K562 (cell line): Measurements from ENCODE around the gene SERBP1. TPM values are rescaled to one million over a fixed set of nuclear protein-coding genes. Genes with fewer than 3 reads are reported as not detected.

Source experiments
- ATAC-seq: fragments of 200-7000 bp; cut with Tn5 transposase; 3 replicates; pipeline ENCODE4 v1.9.1; 2020; ENCODE audit warnings: moderate library complexity
- BruUV-seq: library from RNA; stranded (reverse); fragments of 400-500 nt; replicated peaks from 2 replicates; lab custom pipeline; 2021; lab: Mats Ljungman, UMichigan
- CTCF ChIA-PET: fragments of 300-600 bp; formaldehyde crosslinking; extraction: SDS; loops from one replicate; lab custom pipeline; 2021; ENCODE audit warnings: low intra/inter-chr PET ratio; lab: Yijun Ruan, JAX
- POLR2A ChIA-PET: fragments of 300-600, 350-650 bp; sonication (Branson Sonifier 250); formaldehyde crosslinking; extraction: SDS; loops from one replicate; lab custom pipeline; 2021; ENCODE audit warnings: antibody characterized with exemption, inconsistent platforms; lab: Yijun Ruan, JAX
- DNase-seq, 4 experiments: peaks; one replicate each; pipeline versions ENCODE4 v3.0.0 to v3.0.0-alpha.2; 2011 to 2018; ENCODE audit warnings: low spot score in 3 of 4, mixed read lengths in 3 of 4; ENCODE audit errors: extremely low read depth in 1 of 4
- FAIRE-seq: peaks from 2 replicates; lab custom pipeline; 2011; peaks lifted over from hg19 to GRCh38; lab: Jason Lieb, UNC
- H2AFZ ChIP-seq: 2 replicates; pipeline ENCODE4 v1.6.0; 2011; ENCODE audit warnings: low read depth, low read length, control low read depth, inconsistent platforms
- H3K27ac ChIP-seq: fragments of 200-600 bp; 3 replicates; pipeline ENCODE4 v1.8.0; 2011; ENCODE audit warnings: low read depth, mild to moderate bottlenecking, control low read depth, inconsistent platforms, low read length, moderate library complexity, mixed read lengths; ENCODE audit errors: extremely low read depth
- H3K27me3 ChIP-seq, 2 experiments: fragments of 300-600 bp in 1 of 2; 2 replicates in 1 of 2; 3 replicates in 1 of 2; pipeline versions ENCODE4 v1.6.0 to v1.8.0; 2011; ENCODE audit warnings: inconsistent platforms in 2 of 2, low read length in 2 of 2, mild to moderate bottlenecking in 1 of 2, mixed read lengths in 1 of 2, moderate library complexity in 1 of 2; ENCODE audit not compliant: control insufficient read depth in 2 of 2, insufficient read depth in 2 of 2
- H3K36me3 ChIP-seq: fragments of 300-600 bp; 3 replicates; pipeline ENCODE4 v1.8.0; 2011; ENCODE audit warnings: mild to moderate bottlenecking, low read length, inconsistent platforms; ENCODE audit not compliant: control insufficient read depth, insufficient read depth
- H3K4me1 ChIP-seq, 2 experiments: fragments of 200-600 bp in 1 of 2; replicated peaks in 1 of 2; 2 replicates in 1 of 2; 3 replicates in 1 of 2; pipeline versions ENCODE4 v1.5.1 to v1.8.0; 2011; ENCODE audit warnings: inconsistent platforms in 2 of 2, low read length in 2 of 2, mild to moderate bottlenecking in 1 of 2, mixed read lengths in 1 of 2, moderate library complexity in 1 of 2; ENCODE audit not compliant: control insufficient read depth in 2 of 2, insufficient read depth in 2 of 2
- H3K4me2 ChIP-seq: 2 replicates; pipeline ENCODE4 v1.6.1; 2011; ENCODE audit warnings: low read length, control low read depth, inconsistent platforms, mixed read lengths; ENCODE audit not compliant: insufficient read depth
- H3K4me3 ChIP-seq: fragments of 200-600 bp; sonication (generic), shearing (Covaris generic); 2 replicates; pipeline ENCODE4 v1.5.1; 2016; ENCODE audit warnings: control low read depth, inconsistent platforms
- H3K79me2 ChIP-seq: fragments of 200-600 bp; 3 replicates; pipeline ENCODE4 v1.8.0; 2011; ENCODE audit warnings: low read length, inconsistent platforms; ENCODE audit not compliant: control insufficient read depth, insufficient read depth
- H3K9ac ChIP-seq, 2 experiments: 2 replicates each; pipeline versions ENCODE4 v1.6.0 to v1.6.1; 2011; ENCODE audit warnings: low read depth in 2 of 2, low read length in 2 of 2, control low read depth in 1 of 2, inconsistent platforms in 1 of 2, mild to moderate bottlenecking in 1 of 2, mixed read lengths in 1 of 2; ENCODE audit not compliant: insufficient read depth in 1 of 2
- H3K9me1 ChIP-seq: one replicate; pipeline ENCODE4 v1.6.0; 2011; ENCODE audit warnings: inconsistent platforms, mild to moderate bottlenecking, low read length, moderate library complexity; ENCODE audit not compliant: control insufficient read depth, insufficient read depth
- H3K9me3 ChIP-seq: replicated peaks from 2 replicates; pipeline ENCODE4 v1.5.1; 2011; ENCODE audit warnings: low read depth, low read length, inconsistent platforms; ENCODE audit not compliant: control insufficient read depth, insufficient read depth
- H4K20me1 ChIP-seq: replicated peaks from 2 replicates; pipeline ENCODE4 v1.6.1; 2011; ENCODE audit warnings: low read length, inconsistent platforms, mixed read lengths; ENCODE audit not compliant: control insufficient read depth, insufficient read depth
- ATF3 ChIP-seq, 2 experiments: fragments of 450-650 bp in 1 of 2; sonication (generic) in 1 of 2; formaldehyde crosslinking in 1 of 2; IDR thresholded peaks in 1 of 2; conservative IDR thresholded peaks in 1 of 2; 2 replicates each; pipeline versions ENCODE4 v1.6.1 to v1.8.1; 2016 to 2023; ENCODE audit warnings: mild to moderate bottlenecking in 2 of 2, moderate library complexity in 2 of 2, inconsistent platforms in 1 of 2, missing genetic modification reagents in 1 of 2
- BMI1 ChIP-seq: fragments of 150-350 bp; IDR thresholded peaks from 2 replicates; pipeline ENCODE4 v1.6.1; 2014; ENCODE audit warnings: low read length
- FOSL1 ChIP-seq: fragments of 200-800 bp; sonication (Bioruptor generic); conservative IDR thresholded peaks from 2 replicates; pipeline ENCODE4 v1.6.1; 2016; ENCODE audit warnings: missing genetic modification characterization, missing compliant biosample characterization
- MECOM ChIP-seq: fragments of 250-450 bp; sonication (Bioruptor Pico); IDR thresholded peaks from 2 replicates; pipeline ENCODE4 v1.8.0; 2022; ENCODE audit warnings: inconsistent platforms
- POLR2A ChIP-seq: fragments of 450-650 bp; conservative IDR thresholded peaks from 2 replicates; pipeline ENCODE4 v1.6.1; 2016
- SUPT5H ChIP-seq: fragments of 450-650 bp; IDR thresholded peaks from 2 replicates; pipeline ENCODE4 v1.6.1; 2016
- ZNF121 ChIP-seq: sonication (generic); formaldehyde crosslinking; conservative IDR thresholded peaks from 2 replicates; pipeline ENCODE4 v1.8.0; 2022; ENCODE audit warnings: missing genetic modification reagents
- ZNF277 ChIP-seq: fragments of 250-450 bp; sonication (Bioruptor Pico); IDR thresholded peaks from 2 replicates; pipeline ENCODE4 v1.8.0; 2022; ENCODE audit warnings: inconsistent platforms, mild to moderate bottlenecking, moderate library complexity, borderline replicate concordance
- WGBS: fragments of 100-300 bp; shearing (Covaris generic); methylation state at CpG from one replicate; pipeline ENCODE4 v1.1.6; 2016; ENCODE audit warnings: low coverage, mixed read lengths; ENCODE audit not compliant: insufficient coverage; ENCODE audit errors: missing lambda C conversion rate; 5-methylcytosine and 5-hydroxymethylcytosine counted together
- in situ Hi-C: fragments of 300-500 bp; cut with MboI; formaldehyde crosslinking; loops from 4 replicates; pipeline ENCODE4 v1.15.0; 2018; ENCODE audit warnings: inconsistent platforms, mixed read lengths
- intact Hi-C: fragments of 100-400 bp; cut with micrococcal nuclease; formaldehyde crosslinking; loops from 2 replicates; pipeline ENCODE4 v1.14.2; 2022
- polyA plus RNA-seq, 8 experiments: library from polyadenylated mRNA; depleted of rRNA in 4 of 8; stranded (reverse) in 5 of 8; unstranded in 3 of 8; fragments of >200 nt; fragmentation: Nextera tagmentation in 2 of 8; fragmentation: Illumina TruSeq in 1 of 8; extraction: Ambion mirVana in 2 of 8; extraction: Trizol in 1 of 8; gene quantifications; 2 replicates each; pipeline versions ENCODE4 v1.2.1 to v1.2.3, GENCODE V29; 2011 to 2014; ENCODE audit warnings: inconsistent platforms in 1 of 8, missing spikeins in 1 of 8
- total RNA-seq, 7 experiments: library from RNA; depleted of rRNA in 6 of 7; stranded (reverse); fragments of >200 nt in 6 of 7; fragmentation: Illumina TruSeq in 2 of 7; extraction: Trizol in 2 of 7; gene quantifications; 2 replicates each; pipeline versions ENCODE4 v1.2.1 to v1.2.3, GENCODE V29; 2011 to 2021; ENCODE audit warnings: low replicate concordance in 1 of 7

The SERBP1 gene
- total and polyA plus RNA-seq, 9 of the 15 experiments (the other 6 are each of a cell fraction or from before 2014, with no cell fraction given), result 79.9 to 761 (median 464) TPM

- in situ Hi-C loops, result no loop called here
- Histone ChIP-seq H3K9me3 (no peaks in the 10 kb centered on the region), H3K4me1 (no peaks in the 10 kb centered on the region), H3K27ac (no peak overlapping the region; the same call in 2 of the 3 replicates), H4K20me1 (no peaks in the 10 kb centered on the region), H3K4me3 (no peak overlapping the region), H3K36me3 (peaks cover 21% of the 10 kb centered on the region; the same call in 2 of the 3 replicates), H3K27me3 (no peaks in the 10 kb centered on the region), H3K9ac (no peak overlapping the region), H3K79me2 (no peaks in the 10 kb centered on the region), H2AFZ (no peak overlapping the region), H3K4me2 (no peak overlapping the region), H3K9me1 (no peaks in the 10 kb centered on the region)
- DNase-seq (no peak), ATAC-seq (no peak), FAIRE-seq (peak; percentile 52)
- intact Hi-C loops, result loop anchor here (5.0 kb wide), 1 partner anchor 58 kb away; no protein-coding TSS in a partner anchor
- ChIA-PET POLR2A (interaction anchor here (1.1 to 3.2 kb wide), 2 partner anchors 8 to 13 kb away, joined by 3 to 20 read pairs; no protein-coding TSS in a partner anchor), CTCF (no interaction called here)
- 52% methylated on average over 3 of the region's 3 CpGs for WGBS
- TSS peak; percentile 1 for BruUV-seq
- no peak for TF ChIP-seq ZNF277
These were observed 24.5 kb downstream of the SERBP1 start for GRCh38 chr1:67405473-67406245.

GRCh38 chr1:67404212-67404620 is 26.0 kb downstream of the SERBP1 start:
- H3K9ac ChIP-seq, result no peak overlapping the region
- intact Hi-C loops (no loop called here), in situ Hi-C loops (no loop called here)
- peaks cover 7% of the 10 kb centered on the region; the same call in 2 of the 3 replicates for H3K36me3 ChIP-seq
- ChIA-PET POLR2A (no interaction called here), CTCF (no interaction called here)
- TF ChIP-seq POLR2A, result peak; percentile 30; the same call in 1 of the 2 replicates
- peak; percentile 49; the same call in 1 of the 2 replicates for TF ChIP-seq ATF3 (IDR thresholded peaks at IDR 0.05)
- no peak for TF ChIP-seq ATF3 (CRISPR knock-in tag; conservative IDR thresholded peaks at IDR 0.05)
- TF ChIP-seq SUPT5H, result peak; percentile 6; the same call in 1 of the 2 replicates
- peak; percentile 43 for TF ChIP-seq ZNF121 (CRISPR knock-in tag)
- no peak for TF ChIP-seq MECOM (CRISPR knock-in tag)
- TF ChIP-seq BMI1, result no peak
- peak; percentile 59; the same call in 1 of the 2 replicates for TF ChIP-seq FOSL1 (tag)
- H3K9me3 ChIP-seq, result no peaks in the 10 kb centered on the region
- H3K9me1 ChIP-seq, result no peaks in the 10 kb centered on the region
- H4K20me1 ChIP-seq, result no peaks in the 10 kb centered on the region
- no peak overlapping the region for H2AFZ ChIP-seq
- WGBS, result 44% methylated on average over 5 of the region's 5 CpGs
- ATAC-seq (no peak), FAIRE-seq (no peak), DNase-seq (no peak)
- no peaks in the 10 kb centered on the region for H3K27me3 ChIP-seq
- no peak overlapping the region for H3K4me3 ChIP-seq
- no peaks in the 10 kb centered on the region for H3K4me1 ChIP-seq
- BruUV-seq, result no TSS peak
- no peak overlapping the region for H3K4me2 ChIP-seq
- no peaks in the 10 kb centered on the region for H3K79me2 ChIP-seq
- H3K27ac ChIP-seq, result no peak overlapping the region
